ENCODE data around the gene TUBGCP3.

DNA sequence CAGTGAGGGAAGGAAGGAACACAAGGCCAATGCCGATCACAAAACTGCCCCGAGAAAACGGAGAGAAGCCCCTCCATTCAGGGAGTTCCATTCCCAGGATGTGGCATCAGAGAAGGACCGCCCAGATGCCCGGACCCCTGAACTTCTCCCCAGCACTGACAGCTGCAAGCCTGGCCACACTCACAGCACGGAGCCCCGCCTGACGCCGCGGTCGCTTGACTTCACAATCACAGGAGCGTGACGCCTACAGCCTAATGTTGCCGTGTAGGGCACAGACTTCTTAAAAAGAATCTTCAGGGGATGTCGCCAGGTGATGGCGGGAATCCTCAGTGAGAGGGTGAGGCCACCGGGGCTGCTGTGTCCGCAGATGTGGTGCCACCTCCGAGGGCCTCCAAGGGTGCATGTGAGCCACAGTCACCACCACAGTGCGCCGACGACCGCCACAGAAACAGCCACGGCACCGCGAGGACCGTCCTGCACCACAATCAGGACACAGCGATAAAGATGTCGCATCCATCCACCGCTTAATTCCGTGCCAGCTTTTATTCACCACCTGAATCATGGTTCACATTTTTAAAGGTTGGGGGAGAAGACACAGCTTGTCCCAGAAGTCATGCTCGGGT lies 134.6 kb downstream of the TUBGCP3 start:
- TF ChIP-seq, protein P1, sequence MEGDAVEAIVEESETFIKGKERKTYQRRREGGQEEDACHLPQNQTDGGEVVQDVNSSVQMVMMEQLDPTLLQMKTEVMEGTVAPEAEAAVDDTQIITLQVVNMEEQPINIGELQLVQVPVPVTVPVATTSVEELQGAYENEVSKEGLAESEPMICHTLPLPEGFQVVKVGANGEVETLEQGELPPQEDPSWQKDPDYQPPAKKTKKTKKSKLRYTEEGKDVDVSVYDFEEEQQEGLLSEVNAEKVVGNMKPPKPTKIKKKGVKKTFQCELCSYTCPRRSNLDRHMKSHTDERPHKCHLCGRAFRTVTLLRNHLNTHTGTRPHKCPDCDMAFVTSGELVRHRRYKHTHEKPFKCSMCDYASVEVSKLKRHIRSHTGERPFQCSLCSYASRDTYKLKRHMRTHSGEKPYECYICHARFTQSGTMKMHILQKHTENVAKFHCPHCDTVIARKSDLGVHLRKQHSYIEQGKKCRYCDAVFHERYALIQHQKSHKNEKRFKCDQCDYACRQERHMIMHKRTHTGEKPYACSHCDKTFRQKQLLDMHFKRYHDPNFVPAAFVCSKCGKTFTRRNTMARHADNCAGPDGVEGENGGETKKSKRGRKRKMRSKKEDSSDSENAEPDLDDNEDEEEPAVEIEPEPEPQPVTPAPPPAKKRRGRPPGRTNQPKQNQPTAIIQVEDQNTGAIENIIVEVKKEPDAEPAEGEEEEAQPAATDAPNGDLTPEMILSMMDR (conservative IDR thresholded peaks at IDR 0.05) = no peak
- no peak for TF ChIP-seq EZH2 (IDR thresholded peaks at IDR 0.05; ENCODE audit: low read depth)

Data from PC-9 (cell line).